Measurements from ENCODE around the gene LCN1.
"Not testable (repeated sequence)": the region's sequence is repeated elsewhere in the genome, so short reads cannot be mapped to it uniquely, and the experiment has no call there.

- not testable (repeated sequence) for TF ChIP-seq CTCF (IDR thresholded peaks at IDR 0.05; ENCODE audit: control extremely low read depth in 1 of 3, insufficient read depth in 1 of 3, low read depth in 1 of 3, low read length in 3 of 3); POLR2A (IDR thresholded peaks at IDR 0.05; ENCODE audit: control extremely low read depth in 1 of 2, low read depth in 2 of 2, low read length in 2 of 2); EZH2 (IDR thresholded peaks at IDR 0.05; ENCODE audit: low read depth, low read length, severe bottlenecking); SIX5 (IDR thresholded peaks at IDR 0.05; ENCODE audit: low read depth, low read length); POLR2AphosphoS5 (IDR thresholded peaks at IDR 0.05; ENCODE audit: low read depth, low read length); TEAD4 (IDR thresholded peaks at IDR 0.05; ENCODE audit: low read depth, low read length)
Measured at GRCh38 chr9:135549478-135550343, 28.5 kb downstream of the LCN1 start.

Measured in H1 (cell line).